ENCODE results near the gene C2orf92.
A peak's percentile ranks its signal among the peaks of the same experiment; 100 is the strongest.

- TF ChIP-seq, protein P1, sequence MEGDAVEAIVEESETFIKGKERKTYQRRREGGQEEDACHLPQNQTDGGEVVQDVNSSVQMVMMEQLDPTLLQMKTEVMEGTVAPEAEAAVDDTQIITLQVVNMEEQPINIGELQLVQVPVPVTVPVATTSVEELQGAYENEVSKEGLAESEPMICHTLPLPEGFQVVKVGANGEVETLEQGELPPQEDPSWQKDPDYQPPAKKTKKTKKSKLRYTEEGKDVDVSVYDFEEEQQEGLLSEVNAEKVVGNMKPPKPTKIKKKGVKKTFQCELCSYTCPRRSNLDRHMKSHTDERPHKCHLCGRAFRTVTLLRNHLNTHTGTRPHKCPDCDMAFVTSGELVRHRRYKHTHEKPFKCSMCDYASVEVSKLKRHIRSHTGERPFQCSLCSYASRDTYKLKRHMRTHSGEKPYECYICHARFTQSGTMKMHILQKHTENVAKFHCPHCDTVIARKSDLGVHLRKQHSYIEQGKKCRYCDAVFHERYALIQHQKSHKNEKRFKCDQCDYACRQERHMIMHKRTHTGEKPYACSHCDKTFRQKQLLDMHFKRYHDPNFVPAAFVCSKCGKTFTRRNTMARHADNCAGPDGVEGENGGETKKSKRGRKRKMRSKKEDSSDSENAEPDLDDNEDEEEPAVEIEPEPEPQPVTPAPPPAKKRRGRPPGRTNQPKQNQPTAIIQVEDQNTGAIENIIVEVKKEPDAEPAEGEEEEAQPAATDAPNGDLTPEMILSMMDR (IDR thresholded peaks at IDR 0.05): peak; percentile 22 to 57 (median 40)
- no peak for TF ChIP-seq POLR2A (IDR thresholded peaks at IDR 0.05)
- no peak for TF ChIP-seq POLR2AphosphoS5 (IDR thresholded peaks at IDR 0.05)
Measured at GRCh38 chr2:97699765-97700444, 30.4 kb downstream of the C2orf92 start.

Measured in breast epithelium (tissue), 3 donors.